GM12892 (cell line): ENCODE results near the gene DLGAP1.

Experiments
- POLR2A ChIP-seq: IDR thresholded peaks from 2 replicates; pipeline ENCODE4 v1.6.1; 2011; ENCODE audit warnings: low read depth, low read length, control low read depth
- POLR2AphosphoS5 ChIP-seq: IDR thresholded peaks from 2 replicates; pipeline ENCODE4 v1.6.1; 2011; ENCODE audit warnings: low read depth, low read length, control low read depth
- TAF1 ChIP-seq: IDR thresholded peaks from 2 replicates; pipeline ENCODE4 v1.6.1; 2011; ENCODE audit warnings: low read depth, mild to moderate bottlenecking, control low read depth, low read length, borderline replicate concordance

GRCh38 chr18:3510896-3511295 is 944.2 kb downstream of the DLGAP1 start:
- TF ChIP-seq POLR2A = no peak
- no peak for TF ChIP-seq TAF1
- TF ChIP-seq POLR2AphosphoS5 = no peak
